Stimulated activated CD4-positive, alpha-beta T cell treated with anti-CD3 and anti-CD28 coated beads, Interleukin-12 subunit alpha, Interleukin-12 subunit beta, amount 100 ng/mL, for 24 hours (primary cell): ENCODE results near the gene TANGO2.

Source experiments
- DNase-seq, 2 experiments: peaks; one replicate each; pipeline ENCODE4 v3.0.0-alpha.2; 2020; ENCODE audit warnings: low read depth in 2 of 2

The TANGO2 gene

DNA sequence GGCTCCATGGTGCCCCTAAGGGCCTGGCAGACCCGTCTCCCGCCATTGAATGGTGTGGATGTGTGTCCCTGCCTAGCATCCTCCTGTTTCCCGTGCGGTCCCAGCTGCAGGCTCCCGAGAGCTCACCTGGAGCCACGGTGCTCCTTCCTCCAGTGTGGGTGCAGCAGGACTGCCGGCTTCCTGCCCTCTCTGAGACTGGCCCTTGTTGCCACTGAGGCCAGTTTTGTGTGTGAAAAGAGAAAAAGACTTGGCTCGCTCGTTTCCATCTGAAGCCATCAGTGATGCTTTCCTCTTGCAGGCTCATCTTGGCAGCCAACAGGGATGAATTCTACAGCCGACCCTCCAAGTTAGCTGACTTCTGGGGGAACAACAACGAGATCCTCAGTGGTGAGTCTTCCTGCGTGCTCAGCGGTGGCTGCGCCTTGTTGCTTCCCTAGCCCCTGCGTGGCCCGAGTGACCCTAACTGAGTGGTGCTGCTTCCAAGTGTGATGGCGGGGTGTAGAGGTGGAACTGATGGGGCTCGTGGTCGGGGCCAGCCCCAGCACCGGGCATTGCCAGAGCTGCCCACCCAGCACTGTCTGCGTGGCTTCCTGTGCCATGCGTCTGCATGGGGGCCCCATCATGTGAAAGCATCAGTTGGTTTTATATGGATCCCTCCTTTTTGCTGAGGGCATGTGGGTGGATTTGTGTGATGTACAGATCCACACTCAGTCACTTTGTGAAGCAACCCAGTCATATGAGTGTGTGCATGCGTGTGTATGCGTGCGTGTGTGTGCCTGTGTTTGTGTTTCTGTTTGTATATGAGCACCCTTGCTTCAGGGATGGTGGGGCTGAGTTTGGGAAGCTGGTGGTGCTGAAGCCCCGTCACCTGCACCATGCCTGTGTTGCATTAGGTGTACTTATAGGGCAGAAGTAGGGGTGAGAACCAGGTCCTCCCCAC lies 22.4 kb downstream of the TANGO2 start:
- DNase-seq, result no peak

DNA sequence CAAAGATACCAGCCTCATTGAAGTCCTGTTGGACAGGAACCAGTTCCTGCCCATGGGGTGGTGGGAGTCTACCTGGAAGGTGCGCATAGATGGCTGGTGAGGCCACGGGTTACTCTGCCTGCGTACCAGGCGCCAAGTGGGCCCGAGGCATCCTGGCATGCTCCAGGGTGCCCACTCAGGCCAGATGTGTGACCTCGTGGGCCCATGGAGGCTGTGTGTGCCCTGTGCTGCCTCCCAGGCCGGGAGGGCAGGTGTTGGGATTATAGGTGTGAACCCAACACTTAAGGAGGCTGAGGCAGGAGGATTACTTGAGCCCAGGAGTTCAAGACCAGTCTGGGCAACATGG lies 23.1 kb downstream of the TANGO2 start:
- no peak for DNase-seq

DNA sequence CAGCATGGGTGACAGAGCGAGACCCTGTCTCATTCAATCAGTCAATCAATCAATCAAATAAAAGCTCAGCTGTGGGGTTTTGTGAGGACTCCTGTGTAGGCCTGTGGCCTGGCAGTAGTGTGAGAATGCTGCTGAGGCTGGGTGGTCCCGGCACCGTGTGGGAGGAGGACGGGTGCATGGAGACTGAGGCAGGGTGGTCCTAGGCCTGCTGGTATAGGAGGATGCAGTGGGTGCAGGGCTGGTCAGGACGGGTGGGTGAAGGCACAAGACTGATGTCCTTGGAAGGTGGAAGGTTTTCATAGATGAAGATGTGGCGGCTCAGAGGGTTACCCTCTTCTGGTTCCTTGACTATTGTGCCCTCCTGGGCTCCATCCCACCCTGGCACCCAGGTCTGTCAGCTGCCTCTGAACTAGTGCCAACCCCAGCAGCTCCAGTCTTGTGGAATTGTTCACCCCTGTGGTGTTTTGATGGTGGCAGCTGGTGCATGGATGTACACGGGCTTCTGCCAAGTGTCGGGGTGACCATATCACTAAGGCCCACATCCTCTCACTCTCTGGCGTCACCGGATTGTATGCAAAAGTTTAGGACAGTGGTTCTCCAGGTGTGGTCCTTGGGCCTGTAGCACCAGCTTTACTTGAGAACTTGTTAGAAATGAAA lies 23.7 kb downstream of the TANGO2 start:
- no peak for DNase-seq

DNA sequence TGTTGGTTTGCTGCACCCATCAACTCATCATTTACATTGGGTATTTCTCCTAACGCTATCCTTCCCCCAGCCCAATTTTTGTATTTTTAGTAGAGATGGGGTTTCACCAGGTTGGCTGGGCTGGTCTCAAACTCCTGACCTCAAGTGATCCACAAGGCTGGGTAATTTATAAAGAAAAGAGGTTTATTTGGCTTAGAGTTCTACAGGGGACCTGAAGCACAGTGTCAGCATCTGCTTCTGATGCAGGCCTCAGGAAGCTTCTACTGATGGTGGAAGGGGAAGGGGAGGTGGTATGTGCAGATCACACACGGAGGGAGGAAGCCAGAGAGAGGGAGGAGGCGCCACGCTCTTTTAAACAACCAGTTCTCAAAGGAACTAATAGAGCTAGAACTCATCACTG lies 25.8 kb downstream of the TANGO2 start:
- DNase-seq, result no peak

DNA sequence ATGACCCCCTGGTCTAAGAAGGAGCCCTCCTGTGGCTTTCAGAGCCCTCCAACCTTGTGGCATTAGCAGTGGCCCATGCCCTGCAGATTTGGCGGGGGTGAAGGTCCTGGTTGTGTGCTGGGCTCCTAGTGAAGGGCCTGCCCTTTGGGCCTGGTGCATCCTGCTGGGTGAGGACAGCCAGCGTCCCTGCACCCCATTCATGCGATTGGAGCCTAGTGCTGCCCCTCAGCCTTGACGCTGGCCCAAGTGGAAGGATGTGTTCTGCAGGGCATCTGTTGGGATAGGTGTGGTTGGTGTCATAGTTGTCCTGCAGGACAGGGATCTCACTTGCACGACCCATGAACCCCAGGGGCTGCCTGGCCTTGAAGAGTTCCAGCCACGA lies 31.0 kb downstream of the TANGO2 start:
- no peak for DNase-seq

DNA sequence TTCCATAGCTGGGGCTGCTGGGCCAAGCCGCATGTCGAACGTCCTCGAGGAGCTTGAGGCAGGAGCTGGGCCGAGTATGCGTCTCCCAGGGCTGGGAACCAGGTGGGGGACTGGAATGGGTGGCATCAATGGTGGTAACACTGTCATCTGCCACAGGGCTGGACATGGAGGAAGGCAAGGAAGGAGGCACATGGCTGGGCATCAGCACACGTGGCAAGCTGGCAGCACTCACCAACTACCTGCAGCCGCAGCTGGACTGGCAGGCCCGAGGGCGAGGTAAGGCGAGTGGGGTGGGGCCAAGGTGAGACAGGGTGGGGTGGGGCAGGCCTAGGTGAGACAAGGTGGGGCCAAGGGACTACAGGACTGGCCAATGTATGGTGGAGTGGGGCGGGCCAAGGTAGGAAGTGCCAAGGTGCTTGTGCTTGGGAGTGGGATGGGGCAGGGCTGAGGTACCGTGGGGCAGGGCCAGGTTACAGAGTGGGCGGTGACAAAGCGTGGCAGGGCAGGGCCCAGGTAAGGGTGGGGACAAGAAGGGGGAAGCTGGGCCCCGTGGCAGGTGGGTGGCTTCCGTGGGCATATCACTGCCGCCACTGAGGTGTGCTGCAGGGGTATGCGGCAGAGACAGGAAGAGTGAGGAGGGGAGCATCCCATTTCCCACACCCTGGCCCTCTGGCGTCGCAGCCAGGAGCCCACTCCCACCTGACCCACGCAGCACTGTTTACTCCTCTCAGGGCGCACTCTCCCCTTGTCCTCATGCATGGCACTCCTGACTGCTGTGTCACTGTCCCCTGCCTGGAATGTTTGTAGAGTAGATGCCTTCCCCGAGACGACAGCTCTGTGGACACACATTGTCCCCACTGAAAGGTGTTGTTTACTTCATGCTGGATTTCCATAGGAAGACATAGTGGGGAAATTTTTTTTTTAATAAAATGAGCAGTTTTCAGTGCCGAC lies 31.7 kb downstream of the TANGO2 start:
- no peak for DNase-seq

DNA sequence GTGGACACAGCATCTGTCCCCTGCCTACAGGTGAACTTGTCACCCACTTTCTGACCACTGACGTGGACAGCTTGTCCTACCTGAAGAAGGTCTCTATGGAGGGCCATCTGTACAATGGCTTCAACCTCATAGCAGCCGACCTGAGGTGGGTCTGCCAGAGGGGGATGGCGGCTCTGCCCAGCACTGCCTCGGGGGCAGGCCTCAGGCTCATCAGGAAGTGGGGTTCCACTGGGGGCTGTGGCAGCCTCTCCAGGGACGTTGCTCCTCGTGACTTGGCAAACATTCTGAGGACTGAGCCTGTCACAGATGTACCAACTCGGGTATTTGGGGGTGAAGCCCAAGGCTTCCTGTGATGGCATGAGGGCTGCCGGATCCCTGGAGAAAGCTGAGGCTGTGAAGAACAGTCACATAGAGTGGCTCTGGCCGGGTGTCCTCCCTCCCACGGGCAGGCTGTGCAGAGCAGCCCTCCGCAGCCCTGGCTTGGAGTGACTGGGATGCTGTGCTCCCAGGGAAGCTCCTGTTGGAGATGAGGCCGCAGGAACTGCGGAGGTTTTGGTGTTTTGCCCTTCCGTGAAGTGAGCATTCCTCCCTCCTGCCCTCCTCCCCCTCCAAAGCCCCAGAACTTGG lies 32.6 kb downstream of the TANGO2 start:
- DNase-seq, result no peak

DNA sequence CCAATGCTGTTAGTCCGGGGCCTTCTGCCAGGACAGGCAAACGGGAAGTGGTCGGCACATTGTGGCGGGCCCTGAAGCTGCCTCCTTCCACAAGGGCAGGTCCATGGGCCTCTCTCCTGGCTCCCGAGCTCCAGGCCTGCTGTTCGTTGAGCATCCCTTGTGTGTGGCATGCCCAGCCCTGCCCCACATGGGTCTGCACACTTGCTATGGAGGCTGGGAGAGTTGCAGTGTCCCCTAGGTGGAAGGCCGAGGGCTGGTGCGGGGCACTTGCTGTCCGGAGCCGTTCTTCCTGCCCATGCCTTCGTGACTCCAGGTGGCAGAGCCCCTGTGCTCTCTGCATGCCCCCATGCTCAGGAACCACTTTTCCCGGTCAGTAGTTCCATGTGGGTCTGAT lies 33.1 kb downstream of the TANGO2 start:
- no peak for DNase-seq

DNA sequence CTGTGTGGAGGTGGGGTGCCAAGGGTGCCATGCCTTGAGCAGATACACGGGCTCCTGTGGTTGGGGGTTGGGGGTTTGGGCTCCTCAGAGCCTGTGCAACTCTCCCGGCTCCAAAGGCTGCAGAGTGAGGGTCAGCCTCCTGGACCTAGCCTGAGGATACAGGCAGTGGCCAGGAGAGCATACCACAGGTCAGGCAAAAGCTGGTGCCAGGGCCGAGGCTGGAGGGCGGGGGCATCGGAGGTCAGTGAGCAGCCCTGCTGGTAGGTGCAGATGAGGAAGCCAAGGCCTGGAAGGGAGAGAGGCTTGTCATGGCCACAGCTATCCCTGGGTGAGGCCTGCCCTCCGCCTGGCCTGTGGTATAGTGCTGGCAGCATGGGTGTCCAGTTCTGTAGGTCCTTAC lies 33.6 kb downstream of the TANGO2 start:
- no peak for DNase-seq

DNA sequence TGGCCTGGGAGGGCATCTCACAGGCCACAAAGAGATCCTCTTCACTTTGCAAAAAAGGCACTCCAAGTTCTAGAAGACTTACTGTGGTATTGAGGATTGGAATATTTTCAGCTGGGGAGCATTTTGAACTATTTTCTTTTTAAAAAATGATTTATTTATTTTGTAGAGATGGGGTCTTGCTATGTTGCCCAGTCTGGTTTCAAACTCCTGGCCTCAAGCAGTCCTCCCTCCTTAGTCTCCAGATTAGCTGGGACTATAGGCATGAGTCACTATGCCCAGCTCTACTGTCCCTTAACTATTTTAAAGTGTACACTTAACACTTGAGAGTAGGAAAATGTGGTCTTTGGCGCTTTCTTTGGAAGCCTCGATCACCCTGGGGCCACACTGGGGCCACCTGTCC lies 34.2 kb downstream of the TANGO2 start:
- no peak for DNase-seq

DNA sequence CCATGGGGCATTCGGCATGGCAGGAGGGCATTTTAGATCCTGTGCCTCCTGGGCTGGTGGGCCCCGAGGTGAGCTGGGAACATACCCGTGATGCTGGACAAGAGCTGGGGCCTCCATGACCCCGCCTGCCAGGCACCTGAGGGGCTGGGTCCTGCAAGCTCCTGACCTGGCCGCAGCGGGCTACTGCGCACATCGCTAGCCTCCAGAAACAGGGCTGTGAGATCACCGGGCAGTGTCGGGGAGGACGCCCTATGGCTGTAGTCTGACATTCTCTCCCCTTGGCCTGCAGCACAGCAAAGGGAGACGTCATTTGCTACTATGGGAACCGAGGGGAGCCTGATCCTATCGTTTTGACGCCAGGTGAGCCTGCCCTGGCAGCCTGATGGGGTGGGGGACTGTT lies 34.7 kb downstream of the TANGO2 start:
- DNase-seq, result no peak

DNA sequence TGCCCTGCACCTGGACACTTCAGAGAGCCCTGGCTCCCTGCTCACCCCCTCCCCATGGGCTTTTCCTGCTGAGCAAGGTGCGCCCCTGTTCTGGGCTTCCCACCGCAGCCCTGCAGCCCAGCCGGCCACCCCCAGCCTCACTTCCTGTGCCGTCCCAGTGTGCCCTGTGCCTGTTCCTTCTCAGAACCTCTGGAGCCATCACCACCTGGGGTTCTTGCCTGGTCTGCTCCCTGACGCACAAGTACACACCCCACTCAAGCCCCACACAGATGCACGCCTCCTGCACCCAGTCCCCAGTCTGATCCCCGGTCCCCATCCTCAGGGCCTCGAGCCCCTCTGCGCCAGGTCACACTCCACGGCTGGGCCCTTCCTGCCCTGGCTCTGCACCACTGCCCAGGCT lies 35.3 kb downstream of the TANGO2 start:
- DNase-seq, result no peak

DNA sequence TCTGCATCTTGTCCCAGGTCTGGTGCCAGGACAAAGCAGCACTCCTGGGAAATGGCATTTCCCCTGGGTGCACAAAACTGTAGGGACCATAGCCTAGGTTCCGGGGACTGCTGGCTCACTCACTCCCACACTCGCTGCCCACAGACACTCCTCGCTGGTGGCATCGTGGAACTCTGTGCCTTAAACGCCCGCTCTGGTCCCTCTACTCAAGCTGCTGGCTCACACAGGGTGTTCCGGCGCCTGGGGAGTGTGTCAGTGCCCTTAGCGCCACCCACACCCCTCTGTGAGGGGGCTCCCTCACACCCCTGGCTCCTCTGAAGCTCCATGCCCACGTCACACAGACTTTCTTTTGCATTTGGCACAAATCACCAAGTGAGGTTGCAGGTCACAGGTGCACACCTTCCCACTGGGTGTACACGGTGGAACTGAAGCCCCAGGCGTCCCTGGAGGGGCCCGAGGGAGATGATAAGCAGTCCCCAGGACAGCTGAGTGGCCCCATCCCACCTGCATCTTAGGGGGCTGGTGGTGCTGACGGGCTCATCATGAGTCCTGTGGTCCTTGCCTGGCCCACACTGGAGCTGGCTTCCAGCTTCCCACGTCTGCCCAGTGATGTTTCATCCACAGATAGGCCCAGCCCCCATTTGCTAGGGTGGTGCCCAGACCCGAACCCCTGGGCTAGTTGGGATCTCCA lies 35.9 kb downstream of the TANGO2 start:
- no peak for DNase-seq

DNA sequence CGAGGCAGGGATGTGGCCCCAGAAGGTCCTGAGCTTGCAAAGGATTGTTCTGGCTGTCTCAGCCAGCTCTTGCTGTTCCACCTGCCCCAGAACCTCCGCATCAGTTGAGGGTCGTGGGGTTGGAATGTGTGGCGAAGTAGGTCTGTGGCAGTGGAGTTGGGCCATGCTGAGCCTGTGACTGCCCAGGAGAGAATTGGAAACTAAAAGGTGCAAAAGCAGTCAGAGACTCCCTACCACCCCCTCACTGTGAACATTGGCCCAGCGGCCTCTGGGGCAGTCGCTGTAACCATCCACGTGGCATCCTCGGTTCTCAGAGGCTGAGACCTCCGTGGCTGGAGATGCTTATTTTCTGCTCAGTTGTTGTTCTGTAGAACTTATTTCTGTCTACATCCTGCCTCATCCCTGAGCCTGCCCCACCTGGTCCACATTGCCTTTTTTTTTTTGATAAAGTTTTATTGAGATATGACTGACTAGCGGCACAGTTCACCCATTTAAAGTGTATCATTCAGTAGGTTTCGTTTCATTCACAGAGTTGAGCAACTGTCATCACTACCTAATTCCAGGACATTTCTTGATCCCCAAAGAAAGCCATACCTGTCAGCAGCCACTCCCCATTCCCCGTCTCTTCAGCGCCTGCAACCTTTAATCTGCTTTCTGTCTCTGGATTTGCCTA lies 36.8 kb downstream of the TANGO2 start:
- DNase-seq, result no peak

DNA sequence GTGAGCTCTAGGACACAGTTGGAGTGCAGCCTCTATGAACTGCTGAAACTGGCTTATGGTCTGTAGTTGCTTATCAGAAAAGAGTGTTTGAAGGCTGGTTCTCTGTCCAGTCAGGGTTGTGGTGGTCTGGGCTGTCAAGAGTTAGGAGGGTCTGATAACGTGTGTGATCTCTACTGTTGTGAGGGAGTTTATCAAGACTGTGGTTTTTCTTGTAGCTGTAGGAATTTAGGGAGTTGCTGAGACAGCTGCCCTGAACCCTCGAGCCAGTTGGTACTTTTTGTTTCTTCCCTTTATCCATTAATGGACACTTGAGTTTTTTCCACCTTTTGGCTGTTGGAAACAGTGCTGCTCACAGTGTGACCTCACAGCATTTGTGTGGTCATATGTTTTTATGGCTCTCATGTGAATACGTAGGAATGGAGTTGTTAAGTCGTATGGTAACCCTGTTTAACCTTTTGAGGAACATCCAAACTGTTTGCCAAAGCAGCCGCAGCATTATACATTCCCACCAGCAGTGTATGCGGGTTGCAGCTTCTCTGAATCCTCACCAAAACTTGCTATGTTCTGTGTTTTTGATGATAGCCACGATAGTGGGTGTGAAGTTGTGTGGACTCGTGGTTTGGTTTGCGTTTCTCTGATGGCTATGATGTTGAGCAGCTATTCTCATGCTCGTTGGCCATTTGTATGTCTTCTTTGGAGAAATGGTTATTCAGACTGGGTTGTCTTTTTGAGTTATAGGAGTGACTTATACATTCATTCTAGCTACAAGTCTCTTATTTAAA lies 38.3 kb downstream of the TANGO2 start:
- DNase-seq, result no peak

DNA sequence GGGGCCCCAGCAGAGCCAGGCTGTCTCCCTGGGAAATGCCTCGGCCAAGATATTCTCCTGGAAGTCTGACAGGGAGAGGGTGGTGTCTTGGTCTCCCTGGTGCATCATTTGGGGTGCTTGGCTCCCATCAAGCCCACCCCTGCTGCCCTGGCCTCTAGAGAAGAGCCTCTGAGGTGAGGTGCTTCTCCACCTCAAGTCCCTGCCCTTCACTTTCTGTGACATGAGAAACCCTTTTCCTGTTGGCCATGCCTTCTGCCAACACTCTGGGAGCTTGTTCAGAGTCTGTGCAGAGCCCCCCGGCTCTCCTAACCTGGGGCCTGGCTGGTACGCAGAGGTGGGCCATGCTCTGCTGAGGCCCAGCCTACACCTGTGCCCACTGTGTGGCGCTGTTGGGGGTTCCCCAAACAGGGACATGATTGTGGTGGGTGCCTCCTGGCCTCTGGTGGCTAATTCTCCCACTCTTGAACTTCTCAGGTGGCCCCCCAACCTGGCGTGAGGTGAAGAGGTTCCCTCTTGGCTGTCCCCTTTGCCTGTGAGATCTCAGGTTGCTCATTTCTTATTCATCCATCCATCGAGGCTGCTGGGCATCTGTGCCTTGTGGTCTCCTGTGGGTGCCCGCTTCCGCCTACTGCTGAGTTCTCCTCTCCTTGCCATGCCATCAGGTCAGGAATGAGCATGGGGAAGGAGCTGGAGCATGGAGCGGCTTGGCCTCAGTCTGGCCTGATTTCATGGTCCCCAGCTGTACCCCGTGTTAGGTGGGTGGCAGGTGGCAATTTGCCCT lies 40.0 kb downstream of the TANGO2 start:
- DNase-seq, result no peak

DNA sequence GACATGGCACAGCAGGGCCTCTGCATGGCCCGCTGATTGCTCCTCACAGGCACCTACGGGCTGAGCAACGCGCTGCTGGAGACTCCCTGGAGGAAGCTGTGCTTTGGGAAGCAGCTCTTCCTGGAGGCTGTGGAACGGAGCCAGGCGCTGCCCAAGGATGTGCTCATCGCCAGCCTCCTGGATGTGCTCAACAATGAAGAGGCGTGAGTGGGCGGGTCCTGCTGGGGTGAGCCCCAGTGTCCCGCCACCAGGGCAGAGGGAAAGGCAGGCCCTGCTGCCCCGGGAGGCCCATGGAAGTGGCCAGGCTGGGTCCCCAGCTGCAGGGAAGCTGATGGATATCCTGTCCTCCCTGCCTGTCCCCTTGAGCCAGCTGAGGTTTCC lies 40.6 kb downstream of the TANGO2 start:
- no peak for DNase-seq

DNA sequence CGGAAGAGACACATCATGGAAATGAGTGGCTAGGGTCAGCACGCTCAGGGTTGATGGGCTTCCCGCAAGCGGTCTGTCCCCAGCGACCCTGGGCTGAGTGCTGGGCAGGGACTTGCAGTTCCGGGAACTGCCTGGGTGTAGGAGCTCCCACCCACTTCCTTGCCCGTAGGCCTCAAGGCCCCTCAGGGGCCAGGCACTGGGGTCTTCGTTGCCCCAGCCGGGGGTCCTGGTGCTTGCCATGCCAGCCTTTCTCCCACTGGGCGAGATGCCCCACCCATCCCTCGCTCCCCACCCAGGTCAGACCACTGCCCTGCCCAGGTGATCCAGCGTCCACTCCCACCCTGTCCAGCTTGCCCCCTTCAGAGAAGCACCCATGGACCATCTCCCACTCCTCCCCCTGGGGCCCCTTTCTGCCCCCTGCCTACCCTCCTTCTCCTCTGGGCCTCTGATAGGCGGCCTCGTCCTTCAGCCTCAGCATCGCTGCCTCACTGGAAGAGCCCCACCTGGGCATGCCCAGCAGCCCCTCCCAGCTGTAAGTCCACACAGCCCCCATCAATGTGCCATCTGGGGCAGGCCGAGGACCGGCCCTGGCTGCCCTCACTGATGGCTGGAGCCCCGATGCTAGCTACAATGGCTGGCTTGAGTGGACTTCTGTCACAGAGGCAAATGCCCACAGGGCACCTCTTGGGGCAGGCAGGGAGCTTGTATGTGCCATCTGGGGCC lies 41.3 kb downstream of the TANGO2 start:
- DNase-seq, result no peak

DNA sequence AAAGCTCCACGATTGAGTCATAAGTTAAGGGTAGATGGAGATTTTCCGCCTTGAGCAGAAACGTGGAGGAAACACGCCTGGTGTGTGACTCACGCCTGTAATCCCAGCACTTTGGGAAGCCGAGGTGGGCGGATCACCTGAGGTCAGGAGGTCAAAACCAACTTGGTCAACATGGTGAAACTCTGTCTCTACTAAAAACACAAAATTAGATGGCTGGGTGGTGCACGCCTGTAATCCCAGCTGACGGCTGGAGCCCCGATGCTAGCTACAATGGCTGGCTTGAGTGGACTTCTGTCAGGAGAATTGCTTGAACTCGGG lies 41.8 kb downstream of the TANGO2 start:
- no peak for DNase-seq
